HPDE6-E6E7 (cell line): ENCODE results near the gene BTNL8.
"Not testable (repeated sequence)": the region's sequence is repeated elsewhere in the genome, so short reads cannot be mapped to it uniquely, and the experiment has no call there.

ENCODE experiments used
- DNase-seq: peaks from one replicate; pipeline ENCODE4 v3.0.0; 2011; ENCODE audit warnings: missing footprints; ENCODE audit errors: extremely low spot score

BTNL8 gene

DNA sequence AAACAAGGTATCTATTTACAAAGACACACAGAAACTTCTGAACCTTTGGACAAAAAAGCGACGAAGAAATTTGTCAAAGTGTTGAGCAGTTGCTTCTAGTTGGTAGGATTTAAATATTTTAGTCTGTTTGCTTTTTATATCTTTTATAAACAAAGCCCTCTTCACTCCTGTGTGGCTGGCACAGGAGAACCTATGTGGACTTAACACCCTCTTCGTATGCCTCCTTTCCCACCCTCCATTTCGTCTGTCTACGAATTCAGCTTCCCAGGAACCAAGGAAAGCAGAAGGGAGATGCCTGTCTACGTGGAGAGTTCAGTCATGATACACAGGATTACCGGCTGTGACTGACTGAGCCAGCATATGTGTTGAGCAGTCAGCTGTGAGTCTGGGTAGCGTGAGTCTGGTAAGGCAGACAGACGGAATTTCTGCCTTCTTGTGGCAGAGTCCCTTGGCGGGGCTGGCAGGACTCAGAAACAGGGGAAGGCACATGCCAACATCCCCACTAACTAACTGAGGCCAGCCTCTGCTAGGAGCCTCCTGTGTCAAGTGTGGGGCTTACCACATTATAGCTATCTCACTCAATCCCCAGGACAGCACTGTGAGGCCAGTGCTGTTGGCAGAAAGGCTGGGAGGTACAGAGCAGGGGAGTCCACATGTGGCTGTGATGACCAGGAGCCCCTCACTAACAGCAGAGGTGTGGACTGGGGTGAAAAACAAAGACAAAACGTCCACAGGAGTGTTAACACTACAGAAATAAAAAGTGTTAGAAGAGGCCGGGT is 24.0 kb upstream of the BTNL8 start:
- DNase-seq = no peak

DNA sequence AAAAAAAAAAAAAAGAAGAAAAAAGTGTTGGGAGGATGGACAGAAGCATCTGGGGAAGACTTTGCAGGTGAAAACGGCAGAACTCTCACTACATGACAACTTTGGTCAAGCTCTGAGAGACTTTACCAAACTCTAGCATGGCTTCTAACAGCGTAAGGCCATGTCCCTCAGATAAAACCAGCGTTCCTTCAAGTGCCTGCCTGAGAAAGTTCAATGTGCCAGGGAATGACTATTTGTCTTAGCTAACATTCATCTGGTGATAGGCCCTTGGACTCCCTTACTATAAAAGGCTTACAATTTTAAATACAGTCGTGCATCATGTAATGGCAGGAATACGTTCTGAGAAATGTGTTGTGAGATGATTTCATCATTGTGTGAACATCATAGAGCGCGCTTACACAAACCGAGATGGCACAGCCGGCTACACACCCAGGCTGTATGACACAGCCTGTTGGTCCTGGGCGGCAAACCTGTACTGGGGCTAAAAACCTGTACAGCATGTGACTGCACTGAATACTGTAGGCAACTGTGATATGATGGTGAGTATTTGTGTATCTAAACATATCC is 23.0 kb upstream of the BTNL8 start:
- DNase-seq = no peak

- not testable (repeated sequence) for DNase-seq
These were observed 13.0 kb upstream of the BTNL8 start for GRCh38 chr5:180885845-180886529.

- DNase-seq = no peak
These were observed 9.6 kb upstream of the BTNL8 start for GRCh38 chr5:180889381-180889780.

DNA sequence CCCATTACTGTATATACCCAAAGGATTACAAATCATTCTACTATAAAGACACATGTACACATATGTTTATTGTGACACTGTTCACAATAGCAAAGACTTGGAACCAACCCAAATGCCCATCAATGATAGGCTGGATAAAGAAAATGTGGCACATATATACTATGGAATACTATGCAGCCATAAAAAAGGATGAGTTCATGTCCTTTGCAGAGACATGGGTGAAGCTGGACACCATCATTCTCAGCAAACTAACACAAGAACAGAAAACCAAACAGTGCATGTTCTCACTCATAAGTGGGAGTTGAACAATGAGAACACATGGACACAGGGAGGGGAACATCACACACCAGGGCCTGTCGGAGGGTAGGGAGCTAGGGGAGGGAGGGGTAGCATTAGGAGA is 3.6 kb upstream of the BTNL8 start:
- DNase-seq = not testable (repeated sequence)

GRCh38 chr5:180900178-180900577 is 1.2 kb downstream of the BTNL8 start:
- DNase-seq = no peak

GRCh38 chr5:180901319-180902009 is 2.5 kb downstream of the BTNL8 start:
- no peak for DNase-seq

GRCh38 chr5:180908400-180908799 is 9.4 kb downstream of the BTNL8 start:
- no peak for DNase-seq

DNA sequence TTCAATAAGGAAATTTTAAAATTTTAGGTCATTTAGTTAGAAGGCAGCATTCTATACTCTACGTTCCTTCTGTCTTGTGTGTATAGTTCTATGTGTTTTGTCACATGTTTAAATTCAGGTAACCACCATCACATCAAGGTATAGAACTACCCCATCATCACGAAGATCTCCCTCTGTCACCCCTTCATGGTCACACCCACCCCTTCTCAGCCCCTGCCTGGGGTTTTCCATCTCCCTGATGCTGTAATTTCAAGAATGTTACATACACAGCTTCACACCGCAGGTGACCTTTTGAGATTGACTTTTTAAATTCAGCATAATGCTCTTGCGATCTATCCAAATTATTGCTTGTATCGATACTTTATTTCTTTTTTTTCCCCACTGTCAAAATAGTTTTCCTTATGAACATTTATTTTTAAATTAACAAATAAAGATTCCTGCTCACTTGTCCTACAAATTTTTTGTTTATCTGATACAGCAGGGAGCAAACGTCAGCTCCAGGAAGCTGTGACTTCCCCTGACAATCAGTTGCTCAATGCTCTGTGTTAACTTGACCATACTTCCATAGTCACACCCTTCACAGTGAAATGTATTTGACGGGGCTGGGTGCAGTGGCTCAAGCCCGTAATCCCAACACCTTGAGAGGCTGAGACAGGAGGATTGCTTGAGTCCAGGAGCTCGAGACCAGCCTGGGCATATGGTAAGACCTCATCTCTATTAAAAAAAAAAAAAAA is 10.2 kb downstream of the BTNL8 start:
- no peak for DNase-seq

DNA sequence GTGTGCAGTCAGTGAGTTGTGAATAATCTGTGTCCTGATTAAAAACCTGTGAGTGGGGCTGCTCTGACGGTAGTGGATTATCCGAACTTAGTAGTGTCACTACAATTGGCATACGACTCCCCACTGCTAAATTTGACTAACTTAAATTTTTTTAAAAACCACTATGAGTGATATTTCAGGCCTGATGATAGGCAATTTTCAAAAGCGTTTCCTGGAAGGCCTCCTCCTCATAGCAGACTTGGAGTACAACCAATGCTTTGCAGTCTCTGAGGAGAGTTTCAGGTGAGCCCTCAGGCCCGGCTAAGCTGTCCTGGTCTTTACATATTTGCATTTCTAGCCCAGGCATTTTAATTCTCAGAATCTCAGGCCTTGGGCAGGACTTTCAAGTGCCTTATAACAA is 10.8 kb downstream of the BTNL8 start:
- DNase-seq = no peak

DNA sequence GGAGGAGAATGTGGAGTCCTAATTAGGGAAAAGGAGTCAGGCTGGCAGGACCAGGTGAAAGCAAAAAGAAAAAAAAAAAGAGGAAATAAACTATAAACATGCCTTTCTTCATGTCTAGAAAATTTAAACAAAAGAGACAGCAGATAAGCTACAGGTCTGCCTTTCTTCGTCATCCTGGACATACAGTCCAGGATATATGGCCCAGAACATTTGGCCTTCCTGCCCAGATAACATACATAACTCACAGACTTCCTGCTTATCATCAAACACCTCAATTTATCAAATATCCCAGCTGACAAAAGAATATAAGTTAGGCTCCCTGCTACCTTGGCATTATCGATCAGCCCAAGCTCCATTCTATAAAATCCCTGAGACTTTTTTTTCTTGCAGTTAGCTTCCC is 11.2 kb downstream of the BTNL8 start:
- no peak for DNase-seq

DNA sequence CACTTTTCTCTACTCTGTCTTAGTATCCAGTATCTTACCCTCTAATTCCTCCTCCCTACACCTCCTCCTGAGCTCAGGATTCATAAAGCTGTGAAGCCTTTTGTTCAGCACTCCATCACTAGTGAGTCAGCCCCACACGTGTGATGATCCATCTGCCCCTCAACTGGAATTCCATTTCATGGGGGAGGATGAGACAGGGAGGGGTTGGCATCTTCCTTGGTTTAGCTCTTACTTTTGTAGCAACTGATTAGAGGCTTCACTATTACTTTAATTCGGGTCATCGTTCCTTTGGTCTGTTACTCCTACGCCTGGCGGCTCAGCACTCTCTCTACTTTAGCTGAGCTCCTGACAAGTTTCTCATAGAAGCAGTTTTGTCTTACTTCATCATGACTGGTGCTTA is 11.8 kb downstream of the BTNL8 start:
- no peak for DNase-seq

- DNase-seq = no peak
These were observed 15.7 kb downstream of the BTNL8 start for GRCh38 chr5:180914646-180915045.

- DNase-seq = no peak
These were observed 17.0 kb downstream of the BTNL8 start for GRCh38 chr5:180915924-180916323.

- no peak for DNase-seq
These were observed 19.4 kb downstream of the BTNL8 start for GRCh38 chr5:180918380-180918779.

DNA sequence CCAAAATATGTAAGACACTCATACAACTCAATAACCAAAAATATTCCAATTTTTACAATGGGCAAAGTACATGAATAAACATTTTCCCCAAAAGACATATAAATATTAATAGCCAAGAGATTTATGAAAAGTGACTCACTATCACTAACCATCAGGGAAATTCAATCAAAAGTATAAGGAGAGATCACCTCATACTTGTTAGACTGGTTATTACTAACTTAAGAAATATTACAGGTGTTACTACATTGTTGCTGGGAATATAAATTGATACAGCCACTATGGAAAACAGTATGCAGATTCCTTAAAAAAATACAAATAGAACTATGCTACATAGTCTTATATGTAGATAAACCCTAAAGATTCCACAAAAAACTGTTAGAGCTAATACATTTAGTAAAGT is 21.8 kb downstream of the BTNL8 start:
- no peak for DNase-seq

DNA sequence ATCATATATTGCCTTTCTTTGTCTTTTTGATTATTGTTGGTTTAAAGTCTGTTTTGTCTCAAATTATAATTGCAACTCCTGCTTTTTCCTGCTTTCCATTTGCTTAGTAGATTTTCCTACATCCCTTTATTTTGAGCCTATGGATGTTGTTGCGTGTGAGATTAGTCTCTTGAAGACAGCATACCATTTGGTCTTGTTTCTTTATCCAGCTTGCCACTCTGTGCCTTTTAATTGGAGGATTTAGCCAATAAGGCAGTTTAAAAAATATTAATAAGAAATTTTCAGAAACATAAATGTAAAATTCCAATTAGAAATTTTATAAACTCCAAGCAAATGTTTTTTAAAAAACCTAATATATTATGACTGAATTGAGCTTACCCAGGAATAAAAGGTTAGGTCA is 24.0 kb downstream of the BTNL8 start:
- DNase-seq = no peak

- no peak for DNase-seq
These were observed 33.7 kb downstream of the BTNL8 start for GRCh38 chr5:180932660-180933059.

DNA sequence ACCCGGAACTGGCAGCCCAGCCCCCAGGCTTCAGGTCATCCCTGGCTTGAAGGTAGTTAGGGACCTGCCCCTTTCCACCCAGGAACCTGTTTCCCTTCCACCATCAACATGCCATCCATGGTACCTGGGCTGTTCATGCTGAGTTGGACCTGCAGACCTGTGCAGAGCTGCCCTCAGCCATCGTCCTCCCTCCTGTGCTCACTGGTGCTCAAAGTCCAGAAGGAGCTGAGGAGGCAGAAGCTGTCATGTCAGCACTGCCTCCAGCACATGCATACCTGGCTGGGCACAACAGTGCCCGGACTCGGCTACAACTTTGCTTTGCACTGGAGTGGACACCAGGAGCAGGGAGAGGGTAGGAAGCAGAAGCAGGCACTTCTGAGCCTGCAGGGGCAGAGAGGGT is 36.2 kb downstream of the BTNL8 start:
- DNase-seq = no peak

DNA sequence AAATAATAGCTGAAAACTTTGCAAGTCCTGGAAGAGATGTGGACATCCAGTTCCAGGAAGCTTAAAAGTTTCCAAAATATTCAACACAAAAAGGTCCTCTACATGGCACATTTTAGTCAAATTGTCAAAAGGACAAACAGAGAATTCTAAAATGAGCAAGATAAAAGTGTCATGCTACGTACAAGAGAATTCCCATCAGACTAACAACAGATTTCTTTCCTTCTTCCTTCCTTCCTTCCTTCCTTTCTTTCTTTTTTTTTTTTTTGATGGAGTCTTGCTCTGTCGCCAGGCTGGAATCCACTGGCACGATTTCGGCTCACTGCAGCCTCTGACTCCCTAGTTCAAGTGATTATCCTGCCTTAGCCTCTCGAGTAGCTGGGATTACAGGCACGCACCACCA is 39.3 kb downstream of the BTNL8 start:
- no peak for DNase-seq

DNA sequence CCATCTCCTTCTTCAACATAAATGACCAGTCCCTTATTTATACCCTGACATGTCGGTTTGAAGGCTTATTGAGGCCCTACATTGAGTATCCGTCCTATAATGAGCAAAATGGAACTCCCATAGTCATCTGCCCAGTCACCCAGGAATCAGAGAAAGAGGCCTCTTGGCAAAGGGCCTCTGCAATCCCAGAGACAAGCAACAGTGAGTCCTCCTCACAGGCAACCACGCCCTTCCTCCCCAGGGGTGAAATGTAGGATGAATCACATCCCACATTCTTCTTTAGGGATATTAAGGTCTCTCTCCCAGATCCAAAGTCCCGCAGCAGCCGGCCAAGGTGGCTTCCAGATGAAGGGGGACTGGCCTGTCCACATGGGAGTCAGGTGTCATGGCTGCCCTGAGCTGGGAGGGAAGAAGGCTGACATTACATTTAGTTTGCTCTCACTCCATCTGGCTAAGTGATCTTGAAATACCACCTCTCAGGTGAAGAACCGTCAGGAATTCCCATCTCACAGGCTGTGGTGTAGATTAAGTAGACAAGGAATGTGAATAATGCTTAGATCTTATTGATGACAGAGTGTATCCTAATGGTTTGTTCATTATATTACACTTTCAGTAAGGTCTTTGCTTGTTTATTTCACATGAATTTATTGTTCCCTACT is 51.5 kb downstream of the BTNL8 start:
- DNase-seq = no peak
